ENCODE results near the gene GATAD1. TPM values are rescaled to one million over a fixed set of nuclear protein-coding genes. Genes with fewer than 3 reads are reported as not detected.

GATAD1 gene
- polyA plus RNA-seq, 3 donors: 35.1 to 72.6 (median 42.5) TPM

Other genes with a start within 250 kb of the GATAD1 start
- gene KRIT1, start 201.6 kb upstream of the GATAD1 start, polyA plus RNA-seq (ENCODE audit: insufficient read length in 3 of 3): 10 to 100 TPM; 43.1 to 53.2 (median 52.1) TPM
- gene ANKIB1, start 201.5 kb upstream of the GATAD1 start, polyA plus RNA-seq (ENCODE audit: insufficient read length in 3 of 3): 10 to 100 TPM; 43.9 to 55.5 (median 46.1) TPM
- 1 to 10 TPM in 1 of 3 donors, under 1 TPM in 2; 0.73 to 2.5 (median 0.82) TPM for gene ERVW-1, start 30.5 kb downstream of the GATAD1 start, polyA plus RNA-seq (ENCODE audit: insufficient read length in 3 of 3)
- gene PEX1, start 81.0 kb downstream of the GATAD1 start, polyA plus RNA-seq (ENCODE audit: insufficient read length in 3 of 3): 10 to 100 TPM; 29.5 to 49.8 (median 38.5) TPM
- 10 to 100 TPM; 17.6 to 21.7 (median 18.5) TPM for gene RBM48, start 81.3 kb downstream of the GATAD1 start, polyA plus RNA-seq (ENCODE audit: insufficient read length in 3 of 3)
- 10 to 100 TPM; 39.3 to 56.1 (median 49.8) TPM for gene FAM133B, start 142.9 kb downstream of the GATAD1 start, polyA plus RNA-seq (ENCODE audit: insufficient read length in 3 of 3)